Measurements from ENCODE around the gene APCDD1. TPM values are rescaled to one million over a fixed set of nuclear protein-coding genes. Genes with fewer than 3 reads are reported as not detected.
A peak's percentile ranks its signal among the peaks of the same experiment; 100 is the strongest.

Gene APCDD1
- total RNA-seq, 4 donors from 2014 or later = 34.7 to 196 (median 41.3) TPM

GRCh38 chr18:10477863-10478260 lies 23.4 kb downstream of the APCDD1 start:
- 89 to 100% methylated on average over 1 of the region's 2 CpGs for WGBS, 2 donors (ENCODE audit: low coverage in 1 of 2)
- Histone ChIP-seq H3K27ac (no peak overlapping the region), H3K36me3 (peaks cover 0 to 14% of the 10 kb centered on the region in 2 donors), H3K4me3 (no peak overlapping the region), H3K27me3 (no peaks in the 10 kb centered on the region), H3K9me3 (no peaks in the 10 kb centered on the region), H3K4me1 (peaks cover 0 to 24% (median 12%) of the 10 kb centered on the region in 3 donors)
- TF ChIP-seq POLR2A (IDR thresholded peaks at IDR 0.05) (no peak), EP300 (IDR thresholded peaks at IDR 0.05) (no peak), CTCF (IDR thresholded peaks at IDR 0.05) (no peak), POLR2AphosphoS5 (IDR thresholded peaks at IDR 0.05) (no peak)
- ATAC-seq = no peak

- Histone ChIP-seq H3K9me3 (no peaks in the 10 kb centered on the region), H3K4me3 (no peak overlapping the region), H3K36me3 (peaks cover 0 to 32% of the 10 kb centered on the region in 2 donors), H3K4me1 (peaks cover 0 to 14% (median 5%) of the 10 kb centered on the region in 3 donors), H3K27me3 (no peaks in the 10 kb centered on the region), H3K27ac (peak overlapping the region in 1 of 4 donors; percentile 1)
- TF ChIP-seq POLR2A (IDR thresholded peaks at IDR 0.05) (no peak), CTCF (IDR thresholded peaks at IDR 0.05) (no peak), POLR2AphosphoS5 (IDR thresholded peaks at IDR 0.05) (no peak), EP300 (IDR thresholded peaks at IDR 0.05) (no peak)
- 60 to 71% methylated on average over 6 to 7 of the region's 9 CpGs for WGBS, 2 donors (ENCODE audit: low coverage in 1 of 2)
- no peak for ATAC-seq
Observed at GRCh38 chr18:10481831-10482230, 27.4 kb downstream of the APCDD1 start.

- Histone ChIP-seq H3K27me3 (no peaks in the 10 kb centered on the region), H3K4me1 (peaks cover 0 to 13% (median 0%) of the 10 kb centered on the region in 3 donors), H3K4me3 (no peak overlapping the region), H3K27ac (peak overlapping the region in 1 of 4 donors; percentile 1), H3K36me3 (peaks cover 0 to 37% of the 10 kb centered on the region in 2 donors), H3K9me3 (no peaks in the 10 kb centered on the region)
- WGBS, 2 donors (ENCODE audit: low coverage in 1 of 2) = 91 to 96% methylated on average over 4 to 7 of the region's 11 CpGs
- TF ChIP-seq CTCF (IDR thresholded peaks at IDR 0.05) (no peak), POLR2A (IDR thresholded peaks at IDR 0.05) (no peak), EP300 (IDR thresholded peaks at IDR 0.05) (no peak), POLR2AphosphoS5 (IDR thresholded peaks at IDR 0.05) (no peak)
- no peak for ATAC-seq
Observed at GRCh38 chr18:10482363-10482984, 28.0 kb downstream of the APCDD1 start.

GRCh38 chr18:10482985-10483949 lies 28.8 kb downstream of the APCDD1 start:
- peak; percentile 75 for ATAC-seq
- Histone ChIP-seq H3K9me3 (no peaks in the 10 kb centered on the region), H3K36me3 (peaks cover 0 to 41% of the 10 kb centered on the region in 2 donors), H3K27ac (no peak overlapping the region), H3K27me3 (no peaks in the 10 kb centered on the region), H3K4me1 (peaks cover 0 to 21% (median 0%) of the 10 kb centered on the region in 3 donors), H3K4me3 (no peak overlapping the region)
- 74% methylated on average over 13 of the region's 20 CpGs; no CpG with 5 or more reads in 1 of the 2 donors for WGBS, 2 donors (ENCODE audit: low coverage in 1 of 2)
- TF ChIP-seq CTCF (IDR thresholded peaks at IDR 0.05) (no peak), POLR2A (IDR thresholded peaks at IDR 0.05) (no peak), POLR2AphosphoS5 (IDR thresholded peaks at IDR 0.05) (no peak), EP300 (IDR thresholded peaks at IDR 0.05) (no peak)

All from gastroesophageal sphincter (tissue), 4 donors.